C1 segment of cervical spinal cord (tissue), 14 donors: ENCODE data around the gene TMEM9B.
"Not testable (repeated sequence)": the region's sequence is repeated elsewhere in the genome, so short reads cannot be mapped to it uniquely, and the experiment has no call there.

Source experiments
- DNase-seq, 14 donors: peaks; one replicate each; lab custom pipeline; 2025; lab: John Stamatoyannopoulos, UW

TMEM9B gene

GRCh38 chr11:8964324-8965320 is at the start of gene TMEM9B:
Gene TMEM9B (minus strand): TSS chr11:8964442. CDS start chr11:8964313, 129 bp downstream.
- peak; percentile 75 to 95 (median 86) for DNase-seq

- DNase-seq = no peak
Measured at GRCh38 chr11:9013373-9013772, 49.1 kb upstream of the TMEM9B start.

- not testable (repeated sequence) for DNase-seq
Measured at GRCh38 chr11:9009538-9009937, 45.3 kb upstream of the TMEM9B start.

GRCh38 chr11:9008661-9009060 is 44.4 kb upstream of the TMEM9B start:
- no peak for DNase-seq

- DNase-seq = no peak
Measured at GRCh38 chr11:9008011-9008550, 43.8 kb upstream of the TMEM9B start.

GRCh38 chr11:9005087-9005486 is 40.8 kb upstream of the TMEM9B start:
- peak in 1 of 14 donors; percentile 70 for DNase-seq

GRCh38 chr11:9004183-9004926 is 40.1 kb upstream of the TMEM9B start:
- DNase-seq = no peak

- peak in 7 of 14 donors; percentile 4 to 73 (median 25) for DNase-seq
Measured at GRCh38 chr11:9003573-9004182, 39.4 kb upstream of the TMEM9B start, which contains the start of gene NRIP3. Gene NRIP3 (minus strand): TSS chr11:9004001. CDS start chr11:9003935, 66 bp downstream.

GRCh38 chr11:9002920-9003572 is 38.8 kb upstream of the TMEM9B start:
- peak in 1 of 14 donors; percentile 18 for DNase-seq

- peak in 2 of 14 donors; percentile 6 to 26 for DNase-seq
Measured at GRCh38 chr11:9001736-9002135, 37.5 kb upstream of the TMEM9B start.

GRCh38 chr11:8998017-8998416 is 33.8 kb upstream of the TMEM9B start:
- DNase-seq = no peak

GRCh38 chr11:8997451-8997850 is 33.2 kb upstream of the TMEM9B start:
- no peak for DNase-seq

GRCh38 chr11:8989453-8989852 is 25.2 kb upstream of the TMEM9B start:
- no peak for DNase-seq

- no peak for DNase-seq
Measured at GRCh38 chr11:8988329-8989234, 24.3 kb upstream of the TMEM9B start.

GRCh38 chr11:8987446-8987845 is 23.2 kb upstream of the TMEM9B start:
- no peak for DNase-seq

GRCh38 chr11:8986772-8987171 is 22.5 kb upstream of the TMEM9B start:
- not testable (repeated sequence) for DNase-seq

GRCh38 chr11:8985462-8985861 is 21.2 kb upstream of the TMEM9B start:
- DNase-seq = no peak

- DNase-seq = no peak
Measured at GRCh38 chr11:8983552-8983951, 19.3 kb upstream of the TMEM9B start.

- no peak for DNase-seq
Measured at GRCh38 chr11:8980485-8980884, 16.2 kb upstream of the TMEM9B start.

GRCh38 chr11:8979365-8979764 is 15.1 kb upstream of the TMEM9B start:
- DNase-seq = not testable (repeated sequence)
